Fibroblast of the conjunctiva (primary cell): ENCODE results near the gene NUP42.
"Not testable (repeated sequence)": the region's sequence is repeated elsewhere in the genome, so short reads cannot be mapped to it uniquely, and the experiment has no call there.

Experiments used
- DNase-seq: peaks from one replicate; pipeline ENCODE4 v3.0.0-alpha.2; 2010; ENCODE audit warnings: low read depth

The NUP42 gene

DNA sequence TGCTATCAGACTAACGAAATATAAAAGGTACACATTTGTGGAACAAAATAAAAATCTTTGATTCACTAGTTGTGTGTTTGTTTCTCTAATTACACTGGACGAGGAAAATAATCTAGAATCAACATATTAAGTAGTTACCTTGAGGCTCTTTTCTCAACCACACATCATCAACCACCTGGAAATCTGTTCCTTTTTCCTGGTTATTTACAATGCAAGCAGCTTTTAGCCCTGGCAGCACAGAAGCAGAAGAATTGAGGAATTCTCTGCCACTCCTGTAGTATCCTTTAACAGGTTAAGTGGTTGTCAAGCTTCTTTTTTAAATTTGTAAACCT lies 23.7 kb downstream of the NUP42 start:
- no peak for DNase-seq

- no peak for DNase-seq
Measured at GRCh38 chr7:23205909-23206767, 24.3 kb downstream of the NUP42 start.

- no peak for DNase-seq
Measured at GRCh38 chr7:23207021-23207420, 25.2 kb downstream of the NUP42 start.

DNA sequence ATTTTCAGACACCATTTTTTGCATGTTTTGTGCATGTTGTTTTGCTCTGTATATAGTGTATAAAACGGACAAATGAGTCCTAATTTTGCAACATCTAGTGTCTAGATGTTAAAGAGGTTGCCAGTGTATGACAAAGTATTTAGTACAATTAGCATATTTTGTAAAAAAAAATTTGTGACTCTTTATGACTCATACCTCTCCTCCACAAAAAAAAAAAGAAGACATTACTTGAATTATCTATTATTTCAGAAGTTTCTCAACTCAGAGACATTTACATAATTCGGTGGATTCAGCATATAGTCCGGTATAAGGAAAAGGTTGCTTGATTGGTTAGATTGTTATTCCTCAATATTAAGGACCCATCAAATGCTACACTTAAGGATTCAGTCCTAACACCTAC lies 26.0 kb downstream of the NUP42 start:
- no peak for DNase-seq

GRCh38 chr7:23208316-23208715 lies 26.5 kb downstream of the NUP42 start:
- DNase-seq: no peak

GRCh38 chr7:23210506-23210905 lies 28.7 kb downstream of the NUP42 start:
- no peak for DNase-seq

GRCh38 chr7:23211589-23211988 lies 29.7 kb downstream of the NUP42 start:
- DNase-seq: no peak

DNA sequence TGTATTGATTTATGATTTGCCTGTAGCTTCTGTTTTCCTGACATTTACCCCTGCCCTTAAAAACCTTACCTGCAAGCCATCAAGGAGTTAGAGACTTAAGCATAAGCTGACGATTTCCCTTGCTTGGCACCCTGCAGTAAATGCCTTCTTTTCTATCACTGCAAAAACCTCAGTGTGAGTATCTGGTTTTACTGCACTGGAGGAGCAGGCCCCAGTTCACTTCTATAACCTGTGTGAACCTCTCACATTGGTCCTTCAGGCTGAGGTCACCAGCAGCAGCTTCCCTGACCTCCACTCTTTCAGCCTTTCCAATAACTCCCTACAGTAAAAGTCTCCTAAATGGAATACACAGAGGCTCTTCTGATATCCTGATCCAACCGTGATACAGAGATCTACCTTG lies 30.5 kb downstream of the NUP42 start:
- no peak for DNase-seq

- no peak for DNase-seq
Measured at GRCh38 chr7:23212841-23213240, 31.0 kb downstream of the NUP42 start.

GRCh38 chr7:23213755-23214154 lies 31.9 kb downstream of the NUP42 start:
- DNase-seq: no peak

- no peak for DNase-seq
Measured at GRCh38 chr7:23214423-23214822, 32.6 kb downstream of the NUP42 start.

DNA sequence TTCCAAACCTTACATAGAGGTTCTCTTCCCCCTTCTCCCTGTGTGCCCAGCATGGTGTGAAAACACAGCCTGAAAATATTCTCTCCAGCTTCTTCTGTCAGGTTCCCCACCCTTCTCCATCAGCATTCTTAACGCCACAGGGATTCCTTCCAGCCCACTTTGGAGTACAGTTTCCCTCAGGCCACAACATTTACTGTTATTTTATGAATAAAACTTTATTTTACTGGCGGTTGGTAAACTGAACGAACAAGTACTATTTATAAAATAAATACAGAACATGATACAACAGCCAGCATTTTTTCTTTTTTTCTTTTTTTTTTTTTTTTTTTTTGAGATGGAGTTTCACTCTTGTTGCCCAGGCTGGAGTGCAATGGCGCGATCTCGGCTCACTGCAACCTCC lies 33.1 kb downstream of the NUP42 start:
- DNase-seq: no peak

GRCh38 chr7:23216021-23216420 lies 34.2 kb downstream of the NUP42 start:
- DNase-seq: no peak

GRCh38 chr7:23218196-23218595 lies 36.3 kb downstream of the NUP42 start:
- no peak for DNase-seq

GRCh38 chr7:23220690-23221305 lies 39.0 kb downstream of the NUP42 start:
- DNase-seq: no peak

- no peak for DNase-seq
Measured at GRCh38 chr7:23222439-23223030, 40.7 kb downstream of the NUP42 start.

- DNase-seq: not testable (repeated sequence)
Measured at GRCh38 chr7:23224364-23224763, 42.5 kb downstream of the NUP42 start.

DNA sequence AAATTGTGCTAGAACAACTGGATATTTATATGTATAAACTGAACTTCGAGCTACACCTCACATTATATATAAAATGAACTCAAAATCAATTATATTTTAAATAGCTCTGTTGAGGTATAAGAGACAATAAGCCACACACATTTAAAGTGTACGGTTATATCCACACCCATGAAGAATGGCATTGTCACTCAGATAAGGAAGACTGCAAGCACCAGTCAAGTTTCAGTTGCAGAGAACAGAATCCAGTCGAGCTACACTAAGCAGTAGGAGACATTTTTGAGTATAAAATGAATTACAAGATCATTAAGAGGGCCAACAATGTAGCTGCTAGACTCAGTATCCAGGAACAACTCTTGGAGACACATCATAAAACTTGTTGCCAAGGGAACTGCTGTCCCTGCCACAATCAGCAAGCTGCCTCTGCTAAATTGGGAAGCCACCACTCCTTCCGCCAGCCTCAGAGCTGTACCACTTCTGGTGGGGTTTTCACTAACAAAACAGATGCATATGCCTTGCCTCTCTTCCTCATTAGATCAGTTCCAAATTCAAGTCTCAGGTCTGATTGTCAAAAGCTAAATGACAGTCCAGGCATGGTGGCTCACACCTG lies 45.1 kb downstream of the NUP42 start:
- no peak for DNase-seq

GRCh38 chr7:23228412-23228811 lies 46.6 kb downstream of the NUP42 start:
- DNase-seq: no peak

DNA sequence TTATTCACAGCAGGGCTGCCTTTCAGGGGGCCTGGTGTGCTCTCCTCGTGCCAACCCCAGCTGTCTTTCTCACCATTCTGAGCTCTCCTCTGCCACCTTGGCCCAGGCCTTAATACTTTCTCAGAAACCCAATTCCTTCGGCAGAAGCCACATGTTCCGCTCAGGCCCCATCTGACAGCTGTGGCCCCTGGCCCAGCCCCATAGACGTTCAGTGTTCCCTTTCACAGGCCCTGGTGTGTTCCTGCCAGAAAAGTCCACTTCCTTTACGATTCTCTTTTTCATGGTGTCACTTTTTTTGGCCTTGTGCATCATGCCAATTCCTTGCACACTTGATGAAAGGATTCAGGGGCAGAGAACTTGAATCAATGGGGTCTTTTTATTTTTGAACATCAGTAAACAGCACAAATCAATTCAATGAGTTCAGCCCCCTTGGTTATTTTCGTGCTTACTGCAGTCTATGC lies 48.8 kb downstream of the NUP42 start:
- DNase-seq: no peak

DNA sequence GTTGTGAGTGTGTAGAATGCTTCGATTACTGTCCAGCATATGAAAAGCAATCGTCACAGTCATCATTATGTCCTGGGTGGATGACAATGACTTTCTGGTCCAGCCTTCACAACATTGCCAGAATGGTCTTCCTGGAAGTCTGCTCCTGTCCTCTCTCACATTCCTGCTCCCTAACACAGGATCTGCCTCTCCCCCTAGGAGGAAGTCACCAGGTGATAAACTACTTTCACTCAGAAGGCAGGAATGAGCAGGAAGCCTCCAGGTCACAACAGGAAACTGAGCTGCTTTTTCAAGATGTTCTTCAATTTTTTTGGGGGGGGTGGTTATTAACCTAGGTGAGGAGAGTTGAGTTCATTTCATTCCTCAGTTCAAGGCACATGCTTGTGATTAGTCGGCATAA lies 51.1 kb downstream of the NUP42 start:
- DNase-seq: no peak

- no peak for DNase-seq
Measured at GRCh38 chr7:23234569-23235296, 52.9 kb downstream of the NUP42 start.
